Stimulated activated CD8-positive, alpha-beta memory T cell treated with anti-CD3 and anti-CD28 coated beads, Interleukin-15, amount 100 ng/mL, for 4 hours (primary cell): ENCODE measurements around the gene ANKRD7.
"Not testable (repeated sequence)": the region's sequence is repeated elsewhere in the genome, so short reads cannot be mapped to it uniquely, and the experiment has no call there.

Experiments
- DNase-seq, 2 donors: peaks; one replicate each; pipeline ENCODE4 v3.0.0-alpha.2; 2020; ENCODE audit warnings: low read depth in 2 of 2

Gene ANKRD7

GRCh38 chr7:118233799-118234198 lies 9.3 kb downstream of the ANKRD7 start:
- no peak for DNase-seq

- no peak for DNase-seq
Measured at GRCh38 chr7:118239014-118239413, 14.5 kb downstream of the ANKRD7 start.

DNA sequence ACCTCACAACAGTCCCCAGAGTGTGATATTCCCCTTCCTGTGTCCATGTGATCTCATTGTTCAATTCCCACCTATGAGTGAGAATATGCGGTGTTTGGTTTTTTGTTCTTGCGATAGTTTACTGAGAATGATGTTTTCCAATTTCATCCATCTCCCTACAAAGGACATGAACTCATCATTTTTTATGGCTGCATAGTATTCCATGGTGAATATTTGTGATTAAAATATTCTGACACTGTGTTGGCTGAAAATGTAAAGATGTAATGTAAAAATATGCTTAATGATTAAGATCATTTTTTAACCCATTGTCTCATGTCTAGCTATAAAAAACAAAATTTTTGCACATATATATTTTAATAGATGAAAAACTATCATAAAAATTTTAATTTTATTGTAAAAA lies 15.8 kb downstream of the ANKRD7 start:
- not testable (repeated sequence) for DNase-seq

- DNase-seq = no peak
Measured at GRCh38 chr7:118243695-118244094, 19.2 kb downstream of the ANKRD7 start.

DNA sequence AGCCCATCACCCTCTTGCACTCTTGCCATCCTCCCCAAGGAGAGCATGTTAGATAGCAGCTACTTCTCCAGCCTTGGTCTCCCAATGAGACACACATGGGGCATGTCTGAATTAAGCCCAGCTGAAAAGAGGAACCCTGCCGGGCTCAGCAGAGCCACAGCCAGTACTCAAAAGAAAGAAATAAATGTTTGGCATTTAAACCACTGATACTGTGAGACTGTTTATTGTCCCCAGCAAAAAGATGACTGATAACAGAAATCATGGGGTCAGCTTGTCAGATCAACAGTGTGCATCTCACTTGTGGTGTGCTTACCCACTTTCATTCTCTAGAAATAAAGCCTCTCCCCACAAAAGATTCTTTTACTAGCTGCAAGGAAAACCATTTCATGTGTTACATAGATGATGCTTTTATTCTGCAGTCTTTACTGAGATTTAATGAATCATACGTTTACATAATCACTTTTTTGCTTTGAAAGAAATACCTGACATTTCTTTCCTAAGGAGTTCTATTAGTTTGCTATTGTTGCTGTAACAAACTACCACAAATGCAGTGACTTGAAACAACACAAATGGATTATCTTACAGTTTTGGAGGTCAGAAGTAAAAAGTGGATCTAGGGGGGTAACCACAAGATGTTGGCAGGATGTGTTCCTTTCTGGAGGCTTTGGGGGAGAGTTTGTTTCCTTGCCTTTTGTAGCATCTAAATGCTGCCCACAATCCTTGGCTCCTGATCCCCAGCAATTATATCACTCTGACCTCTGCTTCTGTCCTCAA lies 20.9 kb downstream of the ANKRD7 start:
- DNase-seq = no peak

DNA sequence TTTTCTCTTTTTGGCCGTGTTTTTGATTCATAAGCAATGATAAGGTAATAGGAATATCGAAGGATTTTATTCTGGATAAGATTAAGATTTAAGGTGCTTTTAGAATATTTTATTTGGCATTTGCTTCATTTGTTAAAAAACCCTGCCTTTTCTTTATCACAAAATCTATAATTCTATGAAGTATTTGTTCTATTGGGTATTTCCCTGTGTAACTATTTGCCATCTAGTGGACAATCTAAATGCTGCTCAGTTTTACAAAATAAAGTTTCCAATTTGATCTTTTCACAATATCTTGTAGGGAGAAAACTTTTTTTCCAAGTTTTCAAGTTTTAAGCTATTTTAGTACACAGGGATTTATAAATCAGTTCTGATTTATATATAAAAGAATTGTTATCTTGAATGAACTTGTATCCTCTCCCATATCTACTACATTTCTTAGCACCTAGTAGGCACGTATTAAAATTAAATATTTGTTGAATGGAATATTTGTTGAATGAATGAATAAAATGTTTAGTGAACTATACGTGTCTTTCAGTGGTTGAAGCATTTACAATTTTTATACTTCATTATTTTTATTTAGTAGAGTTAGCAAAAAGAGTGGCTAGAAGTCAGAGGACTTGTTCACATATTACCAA lies 26.5 kb downstream of the ANKRD7 start:
- no peak for DNase-seq

GRCh38 chr7:118252087-118252486 lies 27.6 kb downstream of the ANKRD7 start:
- no peak for DNase-seq

- DNase-seq = no peak
Measured at GRCh38 chr7:118259115-118259514, 34.6 kb downstream of the ANKRD7 start.

DNA sequence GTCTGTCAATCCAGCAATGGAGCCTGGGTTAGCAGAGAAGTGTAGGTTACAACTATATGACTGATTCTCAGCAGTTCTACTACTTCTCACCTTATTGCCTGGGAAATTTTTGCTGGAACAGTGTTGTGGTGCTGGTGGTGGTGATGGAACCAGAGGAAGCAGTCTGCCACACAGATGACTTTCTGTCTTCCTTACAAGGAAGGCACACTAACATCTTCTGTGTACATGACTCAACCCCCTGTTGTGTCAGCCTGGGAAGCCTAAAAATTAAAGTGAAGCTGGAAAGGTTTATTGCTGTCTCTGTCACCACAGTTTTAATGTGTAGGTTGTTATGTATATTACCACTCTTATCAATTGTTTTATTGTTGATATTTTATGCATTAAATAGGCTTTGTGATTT lies 40.3 kb downstream of the ANKRD7 start:
- no peak for DNase-seq

- no peak for DNase-seq
Measured at GRCh38 chr7:118280319-118281012, 56.0 kb downstream of the ANKRD7 start.

GRCh38 chr7:118281196-118281595 lies 56.7 kb downstream of the ANKRD7 start:
- no peak for DNase-seq

DNA sequence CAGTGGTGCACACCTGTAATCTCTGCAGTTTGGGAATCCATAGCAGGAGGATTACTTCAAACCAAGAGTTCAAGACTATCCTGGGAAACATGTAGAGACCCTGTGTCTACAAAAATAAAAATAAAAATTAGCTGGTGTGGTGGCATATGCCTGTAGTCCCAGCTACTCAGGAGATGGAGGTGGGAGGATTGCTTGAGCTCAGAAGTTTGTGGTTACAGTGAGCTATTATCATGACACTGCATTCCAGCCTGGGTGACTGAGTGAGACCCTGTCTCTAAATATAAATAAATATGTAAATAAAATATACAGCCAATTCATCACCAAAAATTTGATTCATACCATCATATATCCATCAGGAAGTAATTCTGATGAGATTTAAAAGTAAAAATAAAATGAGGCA lies 60.9 kb downstream of the ANKRD7 start:
- DNase-seq = no peak

DNA sequence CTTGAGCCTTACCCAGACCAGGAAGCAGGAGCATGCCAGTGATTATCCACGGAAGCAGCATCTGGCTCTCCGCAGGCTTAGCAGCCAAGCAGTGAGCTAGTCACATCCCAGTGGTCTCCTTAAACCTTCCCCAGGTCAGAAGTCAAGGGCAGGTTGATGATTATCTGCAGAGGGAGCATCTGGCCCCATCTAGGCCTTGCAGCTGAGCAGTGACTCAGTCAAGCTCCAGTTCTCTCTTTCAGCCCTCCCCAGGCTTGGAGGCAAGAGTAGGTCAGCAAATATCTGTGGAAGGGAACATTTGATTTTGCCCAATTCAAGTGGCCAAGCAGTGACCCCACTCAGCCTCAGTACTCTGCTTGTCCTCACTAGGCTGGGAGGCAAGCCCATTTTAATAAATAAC lies 61.6 kb downstream of the ANKRD7 start:
- DNase-seq = no peak

GRCh38 chr7:118288098-118288497 lies 63.6 kb downstream of the ANKRD7 start:
- DNase-seq = no peak

GRCh38 chr7:118289476-118289875 lies 65.0 kb downstream of the ANKRD7 start:
- no peak for DNase-seq
